GM23248 (cell line): ENCODE data around the gene PEAK1. TPM values are rescaled to one million over a fixed set of nuclear protein-coding genes. Genes with fewer than 3 reads are reported as not detected.

Experiments used
- DNase-seq: peaks from one replicate; pipeline ENCODE4 v3.0.0-alpha.2; 2015
- H2AFZ ChIP-seq: fragments of 200-600 bp; sonication (generic); 2 replicates; pipeline ENCODE4 v1.6.1; 2016; ENCODE audit warnings: antibody characterized with exemption
- H3F3A ChIP-seq: fragments of 200-600 bp; sonication (generic); 2 replicates; pipeline ENCODE4 v1.6.1; 2016; ENCODE audit warnings: mild to moderate bottlenecking, antibody characterized with exemption, mixed run types; ENCODE audit not compliant: insufficient read depth
- H3K27ac ChIP-seq: fragments of 200-600 bp; sonication (generic); 2 replicates; pipeline ENCODE4 v1.5.1; 2016; ENCODE audit warnings: mild to moderate bottlenecking
- H3K27me3 ChIP-seq: fragments of 200-600 bp; sonication (generic); replicated peaks from 2 replicates; pipeline ENCODE4 v1.6.1; 2016; ENCODE audit warnings: mild to moderate bottlenecking; ENCODE audit not compliant: insufficient read depth
- H3K36me3 ChIP-seq: fragments of 200-600 bp; sonication (generic); 2 replicates; pipeline ENCODE4 v1.6.1; 2016; ENCODE audit warnings: low read depth, mild to moderate bottlenecking
- H3K4me1 ChIP-seq: fragments of 200-600 bp; sonication (generic); 2 replicates; pipeline ENCODE4 v1.6.1; 2016; ENCODE audit warnings: mild to moderate bottlenecking; ENCODE audit not compliant: insufficient read depth
- H3K4me2 ChIP-seq: fragments of 200-600 bp; sonication (generic); one replicate; pipeline ENCODE4 v1.6.1; 2016; ENCODE audit warnings: mild to moderate bottlenecking; ENCODE audit not compliant: unreplicated experiment
- H3K4me3 ChIP-seq: fragments of 200-600 bp; sonication (generic); 2 replicates; pipeline ENCODE4 v1.5.1; 2016; ENCODE audit warnings: mild to moderate bottlenecking
- H3K79me2 ChIP-seq: fragments of 200-600 bp; sonication (generic); 2 replicates; pipeline ENCODE4 v1.6.1; 2016; ENCODE audit warnings: mild to moderate bottlenecking; ENCODE audit not compliant: insufficient read depth
- H3K9ac ChIP-seq: fragments of 200-600 bp; sonication (generic); 2 replicates; pipeline ENCODE4 v1.6.1; 2016; ENCODE audit warnings: mild to moderate bottlenecking
- H3K9me2 ChIP-seq: fragments of 200-600 bp; sonication (generic); 2 replicates; pipeline ENCODE4 v1.6.1; 2016; ENCODE audit warnings: mixed run types, mild to moderate bottlenecking, moderate library complexity; ENCODE audit not compliant: insufficient read depth
- H3K9me3 ChIP-seq: fragments of 200-600 bp; sonication (generic); one replicate; pipeline ENCODE4 v1.6.1; 2017; ENCODE audit warnings: low read depth
- H4K20me1 ChIP-seq: fragments of 200-600 bp; sonication (generic); 2 replicates; pipeline ENCODE4 v1.6.0; 2016; ENCODE audit not compliant: insufficient read depth
- EZH2 ChIP-seq: fragments of 200-600 bp; sonication (generic); IDR thresholded peaks from 2 replicates; pipeline ENCODE4 v1.6.1; 2018; ENCODE audit warnings: antibody characterized with exemption, mild to moderate bottlenecking; ENCODE audit not compliant: insufficient read depth, poor library complexity, severe bottlenecking
- EZH2phosphoT487 ChIP-seq: fragments of 200-600 bp; sonication (generic); IDR thresholded peaks from 2 replicates; pipeline ENCODE4 v1.6.1; 2018; ENCODE audit warnings: antibody characterized with exemption, moderate library complexity, mild to moderate bottlenecking, low read depth; ENCODE audit not compliant: insufficient read depth
- WGBS, 2 experiments: methylation state at CpG; one replicate each; pipeline ENCODE4 v1.1.6; 2015 to 2017; ENCODE audit warnings: low lambda C conversion rate in 2 of 2, low coverage in 1 of 2; ENCODE audit errors: missing lambda C conversion rate in 2 of 2; 5-methylcytosine and 5-hydroxymethylcytosine counted together
- in situ Hi-C: fragments of 300-500 bp; cut with MboI; formaldehyde crosslinking; loops from 2 replicates; pipeline ENCODE4 v1.15.0; 2020
- polyA plus RNA-seq: library from polyadenylated mRNA; unstranded; fragments of >200 nt; fragmentation: Nextera tagmentation; extraction: Ambion mirVana; gene quantifications from 2 replicates; pipeline ENCODE4 v1.2.1, GENCODE V29; 2016
- total RNA-seq: library from RNA; depleted of rRNA; stranded (reverse); fragments of >200 nt; shearing (Covaris generic); gene quantifications from 2 replicates; pipeline ENCODE4 v1.2.3, GENCODE V29; 2014

Gene PEAK1
- total and polyA plus RNA-seq, 2 experiments from 2014 or later: 22.4 to 74.5 TPM

- WGBS, 2 experiments: 77 to 80% methylated on average over 2 of the region's 2 CpGs
- Histone ChIP-seq H3K36me3 (no peaks in the 10 kb centered on the region), H2AFZ (no peak overlapping the region), H3K27ac (no peak overlapping the region), H3K4me1 (peaks cover 35% of the 10 kb centered on the region), H4K20me1 (peaks cover 9% of the 10 kb centered on the region; the same call in 1 of the 2 replicates), H3K79me2 (peaks cover 92% of the 10 kb centered on the region), H3K4me3 (no peak overlapping the region), H3K9me2 (no peaks in the 10 kb centered on the region), H3K9me3 (no peaks in the 10 kb centered on the region), H3F3A (peaks cover 22% of the 10 kb centered on the region; the same call in 1 of the 2 replicates), H3K9ac (no peak overlapping the region), H3K27me3 (no peaks in the 10 kb centered on the region), H3K4me2 (no peak overlapping the region)
- in situ Hi-C loops: no loop called here
- no peak for TF ChIP-seq EZH2phosphoT487
- TF ChIP-seq EZH2: no peak
- DNase-seq: peak; percentile 37
Measured at GRCh38 chr15:77327168-77327567, 92.7 kb downstream of the PEAK1 start.

DNA sequence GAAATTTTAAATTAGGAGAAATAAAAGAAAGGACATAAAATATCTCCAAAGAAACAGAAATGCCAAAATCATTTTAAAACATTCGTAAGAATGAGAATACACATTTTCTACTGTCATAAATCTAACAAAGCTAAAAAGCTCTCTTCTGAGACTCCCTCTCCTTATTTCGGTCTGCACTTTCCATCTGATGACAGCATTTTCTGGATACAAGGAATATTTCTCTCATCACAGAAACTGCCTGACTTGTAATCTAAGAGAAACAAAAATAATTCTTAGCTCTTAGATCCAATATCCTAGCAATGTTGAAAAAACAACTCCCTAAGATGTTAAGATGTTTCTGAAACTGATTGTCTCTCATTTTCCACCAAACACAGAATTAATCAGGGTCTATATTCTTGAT, 93.5 kb downstream of the PEAK1 start:
- Histone ChIP-seq H3K27ac (no peak overlapping the region), H3K9ac (no peak overlapping the region), H3K4me1 (peaks cover 35% of the 10 kb centered on the region), H3K36me3 (no peaks in the 10 kb centered on the region), H3K4me2 (no peak overlapping the region), H3K9me3 (no peaks in the 10 kb centered on the region), H2AFZ (no peak overlapping the region), H4K20me1 (peaks cover 9% of the 10 kb centered on the region; the same call in 1 of the 2 replicates), H3F3A (peaks cover 22% of the 10 kb centered on the region; the same call in 1 of the 2 replicates), H3K9me2 (no peaks in the 10 kb centered on the region), H3K79me2 (peaks cover 92% of the 10 kb centered on the region), H3K27me3 (no peaks in the 10 kb centered on the region), H3K4me3 (no peak overlapping the region)
- 79 to 82% methylated on average over 2 of the region's 2 CpGs for WGBS, 2 experiments
- DNase-seq: no peak
- TF ChIP-seq EZH2 (no peak), EZH2phosphoT487 (no peak)
- in situ Hi-C loops: no loop called here

- Histone ChIP-seq H3K4me1 (peaks cover 49% of the 10 kb centered on the region), H3K27me3 (no peaks in the 10 kb centered on the region), H3K9me2 (no peaks in the 10 kb centered on the region), H3K4me2 (no peak overlapping the region), H3K9me3 (no peaks in the 10 kb centered on the region), H4K20me1 (peaks cover 18% of the 10 kb centered on the region), H3K4me3 (no peak overlapping the region), H3K36me3 (no peaks in the 10 kb centered on the region), H3K9ac (no peak overlapping the region), H2AFZ (no peak overlapping the region), H3F3A (0 out of 2 replicates have a peak, but pooled peaks cover 3% of the 10 kb centered on the region), H3K79me2 (peaks cover 98% of the 10 kb centered on the region), H3K27ac (peak overlapping the region; percentile 4; the same call in 1 of the 2 replicates)
- in situ Hi-C loops: no loop called here
- peak; percentile 46 for DNase-seq
- TF ChIP-seq EZH2phosphoT487 (no peak), EZH2 (no peak)
- 0% methylated on average over 1 of the region's 1 CpG for WGBS, 2 experiments
Measured at GRCh38 chr15:77312523-77312922, 107.4 kb downstream of the PEAK1 start.

DNA sequence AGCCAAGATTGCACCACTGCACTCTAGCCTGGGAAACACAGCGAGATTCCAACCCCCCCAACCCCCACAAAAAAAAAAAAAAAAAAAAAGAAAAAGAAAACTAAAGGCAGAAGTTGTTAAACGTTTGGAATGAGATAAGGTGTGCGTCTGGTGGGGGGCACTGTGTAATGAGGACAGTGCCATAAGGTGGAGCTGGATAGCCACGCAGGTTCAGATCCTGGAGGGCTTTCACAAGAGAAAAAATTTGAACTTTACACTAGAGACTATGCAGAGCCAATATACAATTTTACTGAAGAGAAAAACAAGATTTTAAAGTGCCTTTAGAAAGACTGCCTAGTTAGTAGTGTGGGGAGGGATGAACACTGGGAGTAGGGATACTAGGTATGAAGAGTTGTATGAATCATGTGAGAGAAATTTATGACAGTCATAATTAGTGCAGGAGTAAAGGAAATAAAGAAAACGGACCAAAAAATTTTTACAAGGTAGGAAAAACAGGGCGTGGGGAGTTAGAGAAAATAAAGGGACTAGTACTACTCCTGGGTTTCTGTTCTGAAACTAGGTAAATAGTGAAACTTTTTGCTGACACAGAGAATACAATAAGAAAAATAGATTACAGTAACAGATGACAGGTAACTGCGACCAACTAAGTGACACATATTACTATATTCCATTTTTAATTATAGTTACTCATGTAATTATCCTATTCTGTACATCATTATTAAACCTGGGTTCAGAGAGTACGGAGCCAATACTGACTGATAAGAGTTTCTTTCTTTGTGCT, 108.1 kb downstream of the PEAK1 start:
- H3K4me1 ChIP-seq: peaks cover 49% of the 10 kb centered on the region
- H4K20me1 ChIP-seq: peaks cover 18% of the 10 kb centered on the region
- H3K4me3 ChIP-seq: no peak overlapping the region
- WGBS, 2 experiments: 74 to 75% methylated on average over 8 of the region's 8 CpGs
- in situ Hi-C loops: no loop called here
- no peaks in the 10 kb centered on the region for H3K9me2 ChIP-seq
- H3K4me2 ChIP-seq: peak overlapping the region; percentile 5
- peak; percentile 33 for DNase-seq
- H3K36me3 ChIP-seq: no peaks in the 10 kb centered on the region
- H3K27ac ChIP-seq: peak overlapping the region; percentile 4; the same call in 1 of the 2 replicates
- H3K9ac ChIP-seq: no peak overlapping the region
- TF ChIP-seq EZH2phosphoT487 (no peak), EZH2 (no peak)
- 0 out of 2 replicates have a peak, but pooled peaks cover 3% of the 10 kb centered on the region for H3F3A ChIP-seq
- H3K9me3 ChIP-seq: no peaks in the 10 kb centered on the region
- H3K27me3 ChIP-seq: no peaks in the 10 kb centered on the region
- peaks cover 98% of the 10 kb centered on the region for H3K79me2 ChIP-seq
- H2AFZ ChIP-seq: no peak overlapping the region
